Gastroesophageal sphincter (tissue), 3 donors: ENCODE measurements around the gene PTMS.

ENCODE experiments used
- POLR2A ChIP-seq, 2 donors: fragments of 450-650 bp; IDR thresholded peaks; one replicate each; pipeline ENCODE4 v1.6.1; 2017; ENCODE audit warnings: antibody characterized with exemption in 2 of 2, mild to moderate bottlenecking in 2 of 2, moderate library complexity in 1 of 2
- TF ChIP-seq, protein P1 (sequence below), 4 experiments: fragments of 200-600 bp in 2 of 4; fragments of 450-650 bp in 2 of 4; sonication (generic) in 1 of 4; IDR thresholded peaks; one replicate each; pipeline ENCODE4 v1.5.1; 2017 to 2019; ENCODE audit warnings: antibody characterized with exemption in 4 of 4, mild to moderate bottlenecking in 2 of 4, moderate library complexity in 2 of 4

DNA sequence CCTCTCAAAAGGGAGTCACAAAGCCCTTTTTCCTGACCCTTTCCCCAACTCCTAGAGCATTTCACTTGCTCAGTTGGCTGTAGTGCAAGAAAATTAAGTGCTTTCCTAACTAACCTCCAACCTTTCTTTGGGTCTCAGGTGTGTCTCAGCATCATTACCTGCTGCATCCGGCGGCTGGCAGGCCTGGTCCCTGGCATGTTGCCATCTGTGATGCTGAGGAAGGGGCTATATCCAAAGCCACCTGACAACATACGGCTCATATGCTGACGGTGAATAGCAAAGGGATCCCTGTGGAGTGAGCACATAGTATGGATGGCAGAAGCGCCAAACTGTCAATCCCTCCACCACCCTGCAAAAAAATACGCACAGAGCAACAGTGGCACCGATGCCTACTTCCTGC lies 14.4 kb upstream of the PTMS start:
- TF ChIP-seq, protein P1, sequence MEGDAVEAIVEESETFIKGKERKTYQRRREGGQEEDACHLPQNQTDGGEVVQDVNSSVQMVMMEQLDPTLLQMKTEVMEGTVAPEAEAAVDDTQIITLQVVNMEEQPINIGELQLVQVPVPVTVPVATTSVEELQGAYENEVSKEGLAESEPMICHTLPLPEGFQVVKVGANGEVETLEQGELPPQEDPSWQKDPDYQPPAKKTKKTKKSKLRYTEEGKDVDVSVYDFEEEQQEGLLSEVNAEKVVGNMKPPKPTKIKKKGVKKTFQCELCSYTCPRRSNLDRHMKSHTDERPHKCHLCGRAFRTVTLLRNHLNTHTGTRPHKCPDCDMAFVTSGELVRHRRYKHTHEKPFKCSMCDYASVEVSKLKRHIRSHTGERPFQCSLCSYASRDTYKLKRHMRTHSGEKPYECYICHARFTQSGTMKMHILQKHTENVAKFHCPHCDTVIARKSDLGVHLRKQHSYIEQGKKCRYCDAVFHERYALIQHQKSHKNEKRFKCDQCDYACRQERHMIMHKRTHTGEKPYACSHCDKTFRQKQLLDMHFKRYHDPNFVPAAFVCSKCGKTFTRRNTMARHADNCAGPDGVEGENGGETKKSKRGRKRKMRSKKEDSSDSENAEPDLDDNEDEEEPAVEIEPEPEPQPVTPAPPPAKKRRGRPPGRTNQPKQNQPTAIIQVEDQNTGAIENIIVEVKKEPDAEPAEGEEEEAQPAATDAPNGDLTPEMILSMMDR (IDR thresholded peaks at IDR 0.05): no peak
- no peak for TF ChIP-seq POLR2A (IDR thresholded peaks at IDR 0.05)
